Uterus (tissue), 4 donors: ENCODE results near the gene CDC7. TPM values are rescaled to one million over a fixed set of nuclear protein-coding genes. Genes with fewer than 3 reads are reported as not detected.

Experiments
- DNase-seq, 2 donors: peaks; one replicate each; pipeline ENCODE4 v3.0.0-alpha.2; 2019 to 2020
- H3K27ac ChIP-seq, 2 donors: fragments of 200-600 bp; sonication (generic); 1 replicate in 1 of 2; 2 replicates in 1 of 2; pipeline ENCODE4 v1.5.1; 2016 to 2018
- H3K27me3 ChIP-seq, 2 donors: fragments of 200-600 bp; sonication (generic); one replicate each; pipeline ENCODE4 v1.5.1; 2018 to 2019; ENCODE audit warnings: control low read depth in 1 of 2
- H3K36me3 ChIP-seq, 2 donors: fragments of 200-600 bp; sonication (generic); one replicate each; pipeline ENCODE4 v1.5.1; 2019; ENCODE audit warnings: control low read depth in 1 of 2
- H3K4me1 ChIP-seq, 2 donors: fragments of 200-600 bp; sonication (generic); one replicate each; pipeline ENCODE4 v1.5.1; 2018 to 2019; ENCODE audit warnings: control low read depth in 1 of 2
- H3K4me3 ChIP-seq, 2 donors: fragments of 200-600 bp; sonication (generic); 1 replicate in 1 of 2; 2 replicates in 1 of 2; pipeline ENCODE4 v1.5.1; 2018 to 2019; ENCODE audit warnings: mild to moderate bottlenecking in 1 of 2
- H3K9me3 ChIP-seq, 2 donors: fragments of 200-600 bp; sonication (generic); one replicate each; pipeline ENCODE4 v1.5.1; 2019; ENCODE audit warnings: control low read depth in 1 of 2
- CTCF ChIP-seq, 4 experiments: fragments of 200-600 bp in 2 of 4; fragments of 450-650 bp in 2 of 4; sonication (generic) in 2 of 4; IDR thresholded peaks; one replicate each; pipeline ENCODE4 v1.5.1; 2016 to 2019; ENCODE audit warnings: antibody characterized with exemption in 4 of 4, mild to moderate bottlenecking in 2 of 4, moderate library complexity in 1 of 4
- POLR2A ChIP-seq, 2 donors: fragments of 450-650 bp; IDR thresholded peaks; one replicate each; pipeline ENCODE4 v1.6.1; 2016; ENCODE audit warnings: antibody characterized with exemption in 2 of 2, mild to moderate bottlenecking in 1 of 2, moderate library complexity in 1 of 2
- intact Hi-C: fragments of 100-400 bp; cut with DNase I; formaldehyde crosslinking; loops from one replicate; pipeline ENCODE4 v1.15.1; 2023; ENCODE audit warnings: low total_unique reads
- total RNA-seq, 4 donors: library from RNA; depleted of rRNA in 3 of 4; stranded (reverse); fragments of >200 nt in 3 of 4; gene quantifications; one replicate each; pipeline versions ENCODE4 v1.1.0 to v1.2.4, GENCODE V29; 2014 to 2023
- donor health status: DM: yes; HTN: yes; CAD: no.

Gene CDC7
- total RNA-seq, 4 donors from 2014 or later = 0.59 to 33.5 (median 2.7) TPM

GRCh38 chr1:91537281-91537986 lies 36.8 kb downstream of the CDC7 start:
- DNase-seq = no peak
- H3K27ac ChIP-seq = no peak overlapping the region
- intact Hi-C loops = no loop called here

GRCh38 chr1:91537987-91538304 lies 37.3 kb downstream of the CDC7 start:
- Histone ChIP-seq H3K4me3 (no peak overlapping the region), H3K4me1 (no peaks in the 10 kb centered on the region), H3K36me3 (no peaks in the 10 kb centered on the region), H3K27me3 (no peaks in the 10 kb centered on the region), H3K9me3 (no peaks in the 10 kb centered on the region), H3K27ac (no peak overlapping the region)
- intact Hi-C loops = no loop called here
- no peak for DNase-seq
- TF ChIP-seq CTCF (IDR thresholded peaks at IDR 0.05) (no peak), POLR2A (IDR thresholded peaks at IDR 0.05) (no peak)

More at GRCh38 chr1:91537281-91537986, 36.8 kb downstream of the CDC7 start:
- Histone ChIP-seq H3K4me3 (no peak overlapping the region), H3K36me3 (no peaks in the 10 kb centered on the region), H3K9me3 (no peaks in the 10 kb centered on the region), H3K27me3 (no peaks in the 10 kb centered on the region), H3K4me1 (no peaks in the 10 kb centered on the region)
- TF ChIP-seq POLR2A (IDR thresholded peaks at IDR 0.05) (no peak), CTCF (IDR thresholded peaks at IDR 0.05) (no peak)

- intact Hi-C loops = no loop called here
- Histone ChIP-seq H3K36me3 (no peaks in the 10 kb centered on the region), H3K4me3 (no peak overlapping the region), H3K4me1 (no peaks in the 10 kb centered on the region), H3K9me3 (no peaks in the 10 kb centered on the region), H3K27ac (no peak overlapping the region), H3K27me3 (no peaks in the 10 kb centered on the region)
- DNase-seq = no peak
- no peak for TF ChIP-seq CTCF (IDR thresholded peaks at IDR 0.05)
These were observed 40.3 kb downstream of the CDC7 start for GRCh38 chr1:91540910-91541309.

GRCh38 chr1:91541918-91542533 lies 41.4 kb downstream of the CDC7 start:
- no peak for DNase-seq
- no peak overlapping the region for H3K27ac ChIP-seq
- no peaks in the 10 kb centered on the region for H3K27me3 ChIP-seq
- H3K4me3 ChIP-seq = no peak overlapping the region
- intact Hi-C loops = no loop called here
- H3K4me1 ChIP-seq = no peaks in the 10 kb centered on the region
- no peak for TF ChIP-seq CTCF (IDR thresholded peaks at IDR 0.05)
- TF ChIP-seq POLR2A (IDR thresholded peaks at IDR 0.05) = no peak
- no peaks in the 10 kb centered on the region for H3K36me3 ChIP-seq
- no peaks in the 10 kb centered on the region for H3K9me3 ChIP-seq

GRCh38 chr1:91545506-91546300 lies 45.1 kb downstream of the CDC7 start:
- H3K36me3 ChIP-seq = no peaks in the 10 kb centered on the region
- H3K4me1 ChIP-seq = no peaks in the 10 kb centered on the region
- no peaks in the 10 kb centered on the region for H3K27me3 ChIP-seq
- TF ChIP-seq POLR2A (IDR thresholded peaks at IDR 0.05) (no peak), CTCF (IDR thresholded peaks at IDR 0.05) (no peak)
- DNase-seq = no peak
- H3K4me3 ChIP-seq = no peak overlapping the region
- intact Hi-C loops = no loop called here
- no peak overlapping the region for H3K27ac ChIP-seq
- no peaks in the 10 kb centered on the region for H3K9me3 ChIP-seq
